Hepatocyte (in vitro differentiated cells): ENCODE measurements around the gene BCAS3. TPM values are rescaled to one million over a fixed set of nuclear protein-coding genes. Genes with fewer than 3 reads are reported as not detected.

Experiments used
- DNase-seq: peaks from one replicate; pipeline ENCODE4 v3.0.0-alpha.2; 2016; ENCODE audit warnings: low spot score
- H2AFZ ChIP-seq: fragments of 200-600 bp; sonication (generic); 2 replicates; pipeline ENCODE4 v1.6.0; 2016; ENCODE audit warnings: antibody characterized with exemption, mild to moderate bottlenecking
- H3K27ac ChIP-seq: fragments of 200-600 bp; sonication (generic); 2 replicates; pipeline ENCODE4 v1.5.1; 2016; ENCODE audit warnings: mild to moderate bottlenecking
- H3K27me3 ChIP-seq: fragments of 200-600 bp; sonication (generic); 2 replicates; pipeline ENCODE4 v1.6.1; 2016
- H3K36me3 ChIP-seq: fragments of 200-600 bp; sonication (generic); replicated peaks from 2 replicates; pipeline ENCODE4 v1.5.1; 2016; ENCODE audit warnings: low read depth; ENCODE audit not compliant: insufficient read depth
- H3K4me1 ChIP-seq: fragments of 200-600 bp; sonication (generic); 2 replicates; pipeline ENCODE4 v1.5.1; 2016; ENCODE audit warnings: mild to moderate bottlenecking, moderate library complexity; ENCODE audit not compliant: insufficient read depth
- H3K4me2 ChIP-seq: fragments of 200-600 bp; sonication (generic); 2 replicates; pipeline ENCODE4 v1.6.0; 2016
- H3K4me3 ChIP-seq: fragments of 200-600 bp; sonication (generic); 2 replicates; pipeline ENCODE4 v1.5.1; 2016; ENCODE audit warnings: mild to moderate bottlenecking
- H3K79me2 ChIP-seq: fragments of 200-600 bp; sonication (generic); 2 replicates; pipeline ENCODE4 v1.6.0; 2017; ENCODE audit warnings: mild to moderate bottlenecking
- H3K9me2 ChIP-seq: fragments of 200-600 bp; sonication (generic); replicated peaks from 2 replicates; pipeline ENCODE4 v1.6.0; 2017; ENCODE audit warnings: mild to moderate bottlenecking; ENCODE audit not compliant: insufficient read depth
- H3K9me3 ChIP-seq: fragments of 200-600 bp; sonication (generic); 2 replicates; pipeline ENCODE4 v1.5.1; 2016; ENCODE audit warnings: low read depth, mild to moderate bottlenecking
- H4K20me1 ChIP-seq: fragments of 200-600 bp; sonication (generic); 2 replicates; pipeline ENCODE4 v1.6.0; 2016; ENCODE audit warnings: mild to moderate bottlenecking; ENCODE audit not compliant: insufficient read depth, poor library complexity, severe bottlenecking
- CTCF ChIP-seq: fragments of 200-600 bp; sonication (generic); IDR thresholded peaks from 2 replicates; pipeline ENCODE4 v1.5.1; 2016; ENCODE audit warnings: antibody characterized with exemption, mild to moderate bottlenecking; ENCODE audit not compliant: poor library complexity
- EZH2 ChIP-seq: fragments of 200-600 bp; sonication (generic); IDR thresholded peaks from 2 replicates; pipeline ENCODE4 v1.6.1; 2016; ENCODE audit warnings: antibody characterized with exemption, mild to moderate bottlenecking, borderline replicate concordance
- EZH2phosphoT487 ChIP-seq: fragments of 200-600 bp; sonication (generic); IDR thresholded peaks from one replicate; pipeline ENCODE4 v1.6.1; 2018; ENCODE audit warnings: antibody characterized with exemption, mild to moderate bottlenecking, low read depth, moderate library complexity; ENCODE audit not compliant: unreplicated experiment, severe bottlenecking
- WGBS: methylation state at CpG from one replicate; pipeline ENCODE4 v1.1.6; 2016; ENCODE audit warnings: low lambda C conversion rate; ENCODE audit errors: missing lambda C conversion rate; 5-methylcytosine and 5-hydroxymethylcytosine counted together
- polyA plus RNA-seq: library from polyadenylated mRNA; unstranded; fragments of >200 nt; fragmentation: Nextera tagmentation; extraction: Ambion mirVana; gene quantifications from 2 replicates; pipeline ENCODE4 v1.2.1, GENCODE V29; 2016
- total RNA-seq: library from RNA; depleted of rRNA; stranded (reverse); fragments of >200 nt; gene quantifications from 2 replicates; pipeline ENCODE4 v1.2.3, GENCODE V29; 2014

The BCAS3 gene
- total and polyA plus RNA-seq, 2 experiments from 2014 or later, result 16.5 to 58.8 TPM

DNA sequence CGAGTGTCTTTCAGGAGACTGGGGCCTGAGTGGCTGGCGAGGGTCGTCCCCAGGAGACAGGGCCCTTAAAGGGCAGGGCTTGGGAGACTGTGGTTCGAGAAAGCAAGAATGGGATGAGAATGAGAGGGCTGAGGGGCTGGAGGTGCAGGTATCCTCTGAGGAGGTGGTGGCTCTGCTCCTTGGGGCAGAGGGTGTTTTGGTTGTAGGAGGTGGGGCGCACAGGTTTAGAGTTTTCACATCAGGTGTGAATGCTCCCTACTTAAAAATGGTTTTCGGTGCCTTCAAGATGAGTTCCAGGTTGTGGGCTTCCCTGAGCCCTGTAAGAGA is 430 bp downstream of the BCAS3 start:
- H3K27ac ChIP-seq, result peak overlapping the region; percentile 29
- no peaks in the 10 kb centered on the region for H4K20me1 ChIP-seq
- peaks cover 4% of the 10 kb centered on the region for H3K79me2 ChIP-seq
- 19% methylated on average over 3 of the region's 6 CpGs for whole genome bisulfite sequencing
- peak overlapping the region; percentile 66 for H2AFZ ChIP-seq
- no peaks in the 10 kb centered on the region for H3K9me2 ChIP-seq
- H3K4me2 ChIP-seq, result peak overlapping the region; percentile 80
- peaks cover 4% of the 10 kb centered on the region for H3K4me1 ChIP-seq
- H3K27me3 ChIP-seq, result no peaks in the 10 kb centered on the region
- no peaks in the 10 kb centered on the region for H3K9me3 ChIP-seq
- H3K36me3 ChIP-seq, result no peaks in the 10 kb centered on the region
- peak overlapping the region; percentile 8 for H3K4me3 ChIP-seq
- no peak for DNase-seq
- TF ChIP-seq EZH2 (no peak), EZH2phosphoT487 (no peak), CTCF (no peak)

- Histone ChIP-seq H3K27me3 (no peaks in the 10 kb centered on the region), H3K27ac (no peak overlapping the region), H4K20me1 (no peaks in the 10 kb centered on the region), H3K4me3 (no peak overlapping the region), H3K4me2 (no peak overlapping the region), H3K9me3 (no peaks in the 10 kb centered on the region), H3K36me3 (no peaks in the 10 kb centered on the region), H2AFZ (no peak overlapping the region), H3K9me2 (no peaks in the 10 kb centered on the region), H3K4me1 (peaks cover 4% of the 10 kb centered on the region), H3K79me2 (peaks cover 4% of the 10 kb centered on the region)
- 78% methylated on average over 4 of the region's 4 CpGs for WGBS
- no peak for DNase-seq
- no peak for TF ChIP-seq EZH2
- TF ChIP-seq EZH2phosphoT487, result no peak
- no peak for TF ChIP-seq CTCF
Observed at GRCh38 chr17:60679287-60679686, 1.6 kb downstream of the BCAS3 start.

GRCh38 chr17:60680754-60681153 is 3.1 kb downstream of the BCAS3 start:
- no peak for DNase-seq
- Histone ChIP-seq H3K36me3 (no peaks in the 10 kb centered on the region), H2AFZ (no peak overlapping the region), H3K4me2 (no peak overlapping the region), H3K79me2 (peaks cover 4% of the 10 kb centered on the region), H3K4me3 (no peak overlapping the region), H4K20me1 (no peaks in the 10 kb centered on the region), H3K9me3 (no peaks in the 10 kb centered on the region), H3K9me2 (no peaks in the 10 kb centered on the region), H3K4me1 (peaks cover 4% of the 10 kb centered on the region), H3K27me3 (no peaks in the 10 kb centered on the region), H3K27ac (no peak overlapping the region)
- WGBS, result 94% methylated on average over 6 of the region's 6 CpGs
- TF ChIP-seq CTCF, result no peak
- no peak for TF ChIP-seq EZH2phosphoT487
- TF ChIP-seq EZH2, result no peak

GRCh38 chr17:60685437-60685836 is 7.8 kb downstream of the BCAS3 start:
- H3K79me2 ChIP-seq, result no peaks in the 10 kb centered on the region
- no peaks in the 10 kb centered on the region for H3K4me1 ChIP-seq
- H3K4me3 ChIP-seq, result no peak overlapping the region
- WGBS, result 97% methylated on average over 7 of the region's 7 CpGs
- H3K4me2 ChIP-seq, result no peak overlapping the region
- DNase-seq, result no peak
- no peak overlapping the region for H3K27ac ChIP-seq
- TF ChIP-seq EZH2 (no peak), EZH2phosphoT487 (no peak), CTCF (no peak)
- H3K27me3 ChIP-seq, result no peaks in the 10 kb centered on the region
- H3K9me2 ChIP-seq, result no peaks in the 10 kb centered on the region
- H4K20me1 ChIP-seq, result no peaks in the 10 kb centered on the region
- H2AFZ ChIP-seq, result no peak overlapping the region
- no peaks in the 10 kb centered on the region for H3K36me3 ChIP-seq
- H3K9me3 ChIP-seq, result no peaks in the 10 kb centered on the region
